PC-3 (cell line): Measurements from ENCODE around the gene DIP2C. TPM values are rescaled to one million over a fixed set of nuclear protein-coding genes. Genes with fewer than 3 reads are reported as not detected.

ENCODE experiments used
- ATAC-seq: fragments of 200-7000 bp; cut with Tn5 transposase; 2 replicates; pipeline ENCODE4 v1.9.1; 2020; ENCODE audit warnings: mild to moderate bottlenecking, moderate library complexity
- BruUV-seq: library from RNA; stranded (reverse); fragments of 400-500 nt; replicated peaks from 2 replicates; lab custom pipeline; 2021; lab: Mats Ljungman, UMichigan
- CTCF ChIA-PET: fragments of 300-600 bp; sonication (Branson Sonifier 250); formaldehyde crosslinking; loops from one replicate; lab custom pipeline; 2022; ENCODE audit warnings: antibody characterized with exemption; lab: Charles Lee
- POLR2A ChIA-PET: fragments of 300-600 bp; sonication (Branson Sonifier 250); formaldehyde crosslinking; loops from one replicate; lab custom pipeline; 2022; ENCODE audit warnings: antibody characterized with exemption; ENCODE audit not compliant: unreplicated experiment; lab: Charles Lee
- DNase-seq: peaks from one replicate; pipeline ENCODE4 v3.0.0-alpha.2; 2015
- H2AFZ ChIP-seq: fragments of 300-600 bp; sonication (generic); 2 replicates; pipeline ENCODE4 v1.6.0; 2016; ENCODE audit warnings: antibody characterized with exemption, low read length
- H3F3A ChIP-seq: fragments of 300-600 bp; sonication (generic); one replicate; pipeline ENCODE4 v1.6.0; 2017; ENCODE audit warnings: antibody characterized with exemption, low read length, control low read depth, mild to moderate bottlenecking; ENCODE audit not compliant: unreplicated experiment
- H3K27ac ChIP-seq: fragments of 300-600 bp; sonication (generic); 2 replicates; pipeline ENCODE4 v1.5.1; 2016; ENCODE audit warnings: mild to moderate bottlenecking, low read length
- H3K27me3 ChIP-seq: fragments of 300-600 bp; sonication (generic); 2 replicates; pipeline ENCODE4 v1.6.1; 2016; ENCODE audit warnings: low read length, mixed read lengths
- H3K36me3 ChIP-seq: fragments of 300-600 bp; sonication (generic); 2 replicates; pipeline ENCODE4 v1.6.1; 2016; ENCODE audit warnings: low read depth, mixed run types, low read length, mixed read lengths
- H3K4me1 ChIP-seq: fragments of 300-600 bp; sonication (generic); 2 replicates; pipeline ENCODE4 v1.5.1; 2016; ENCODE audit warnings: low read length; ENCODE audit not compliant: insufficient read depth
- H3K4me2 ChIP-seq: fragments of 300-600 bp; sonication (generic); 2 replicates; pipeline ENCODE4 v1.6.0; 2016; ENCODE audit warnings: low read length
- H3K4me3 ChIP-seq: fragments of 300-600 bp; sonication (generic); 2 replicates; pipeline ENCODE4 v1.5.1; 2016; ENCODE audit warnings: mild to moderate bottlenecking, low read length, mixed read lengths
- H3K79me2 ChIP-seq: fragments of 300-600 bp; sonication (generic); 2 replicates; pipeline ENCODE4 v1.6.1; 2017; ENCODE audit warnings: low read length, mixed read lengths
- H3K9ac ChIP-seq: fragments of 300-600 bp; sonication (generic); 2 replicates; pipeline ENCODE4 v1.6.0; 2016; ENCODE audit warnings: mild to moderate bottlenecking, low read length
- H3K9me2 ChIP-seq: fragments of 300-600 bp; sonication (generic); replicated peaks from 2 replicates; pipeline ENCODE4 v1.6.1; 2016; ENCODE audit warnings: mixed run types, low read length, mixed read lengths
- H3K9me3 ChIP-seq: fragments of 300-600 bp; sonication (generic); 2 replicates; pipeline ENCODE4 v1.6.1; 2016; ENCODE audit warnings: low read length, mixed read lengths
- H4K20me1 ChIP-seq: fragments of 300-600 bp; sonication (generic); 2 replicates; pipeline ENCODE4 v1.6.1; 2016; ENCODE audit warnings: low read length, mixed read lengths
- CTCF ChIP-seq: fragments of 300-600 bp; sonication (generic); conservative IDR thresholded peaks from 2 replicates; pipeline ENCODE4 v1.5.1; 2017; ENCODE audit warnings: antibody characterized with exemption, low read depth, mild to moderate bottlenecking, low read length
- EZH2 ChIP-seq: fragments of 300-600 bp; sonication (generic); IDR thresholded peaks from one replicate; pipeline ENCODE4 v1.6.1; 2017; ENCODE audit warnings: antibody characterized with exemption, mild to moderate bottlenecking, low read length; ENCODE audit not compliant: unreplicated experiment
- EZH2phosphoT487 ChIP-seq: fragments of 300-600 bp; sonication (generic); IDR thresholded peaks from 2 replicates; pipeline ENCODE4 v1.6.1; 2018; ENCODE audit warnings: mild to moderate bottlenecking, antibody characterized with exemption, low read length, borderline replicate concordance
- intact Hi-C: fragments of 100-400 bp; cut with micrococcal nuclease; formaldehyde crosslinking; loops from 2 replicates; pipeline ENCODE4 v1.9.0; 2023
- total RNA-seq: library from RNA; depleted of rRNA; stranded (reverse); fragments of >200 nt; gene quantifications from 2 replicates; pipeline ENCODE4 v1.2.3, GENCODE V29; 2014

The DIP2C gene
- total RNA-seq, 1 experiment from 2014 or later, result 3.1 TPM

GRCh38 chr10:683448-684071, 5.9 kb downstream of the DIP2C start:
- Histone ChIP-seq H3F3A (no peaks in the 10 kb centered on the region), H3K36me3 (no peaks in the 10 kb centered on the region), H3K27ac (peak overlapping the region; percentile 90), H4K20me1 (no peaks in the 10 kb centered on the region), H3K79me2 (peaks cover 67% of the 10 kb centered on the region), H3K4me2 (peak overlapping the region; percentile 79), H3K9ac (peak overlapping the region; percentile 72), H3K4me3 (peak overlapping the region; percentile 62), H2AFZ (peak overlapping the region; percentile 88), H3K27me3 (no peaks in the 10 kb centered on the region), H3K9me2 (no peaks in the 10 kb centered on the region), H3K4me1 (peaks cover 17% of the 10 kb centered on the region), H3K9me3 (no peaks in the 10 kb centered on the region)
- ATAC-seq (peak; percentile 92), DNase-seq (peak; percentile 79)
- no TSS peak for BruUV-seq
- CTCF ChIA-PET, result no interaction called here
- TF ChIP-seq EZH2 (no peak), CTCF (peak; percentile 27), EZH2phosphoT487 (no peak)
- POLR2A ChIA-PET, result no interaction called here
- intact Hi-C loops, result loop anchor here (5.0 kb wide), 2 partner anchors 104 to 171 kb away; no protein-coding TSS in a partner anchor

DNA sequence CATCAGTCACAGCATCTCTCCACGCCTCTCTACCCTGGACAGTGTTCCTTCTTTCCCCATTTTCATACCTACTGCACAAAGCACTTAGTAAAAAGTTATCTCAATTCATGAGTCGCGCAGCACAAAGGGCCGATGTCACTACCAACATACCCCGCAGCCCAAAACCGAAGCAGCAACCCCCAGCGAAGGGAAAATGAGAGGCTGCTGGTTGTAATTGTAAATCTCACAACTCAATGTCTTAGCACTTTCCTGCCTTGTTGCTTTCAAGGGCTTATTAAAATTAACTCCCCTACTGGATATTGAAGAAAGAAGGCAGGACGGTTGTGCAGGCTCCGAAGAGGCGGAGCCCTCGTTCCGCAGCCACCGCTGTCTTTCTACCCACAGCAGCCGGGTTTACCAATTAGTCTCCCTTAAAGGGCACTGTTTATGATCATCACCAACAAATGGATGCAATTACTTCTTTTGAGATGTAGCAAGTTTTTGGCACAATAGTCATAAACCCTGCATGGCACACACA, 6.5 kb downstream of the DIP2C start:
- H2AFZ ChIP-seq, result peak overlapping the region; percentile 88
- H3F3A ChIP-seq, result no peaks in the 10 kb centered on the region
- H3K9me2 ChIP-seq, result no peaks in the 10 kb centered on the region
- H3K9ac ChIP-seq, result peak overlapping the region; percentile 72
- H3K4me3 ChIP-seq, result peak overlapping the region; percentile 62
- no peaks in the 10 kb centered on the region for H4K20me1 ChIP-seq
- no peaks in the 10 kb centered on the region for H3K9me3 ChIP-seq
- ChIA-PET CTCF (no interaction called here), POLR2A (no interaction called here)
- no peaks in the 10 kb centered on the region for H3K27me3 ChIP-seq
- peaks cover 17% of the 10 kb centered on the region for H3K4me1 ChIP-seq
- intact Hi-C loops, result loop anchor here (5.0 kb wide), 2 partner anchors 104 to 171 kb away; no protein-coding TSS in a partner anchor
- peak overlapping the region; percentile 79 for H3K4me2 ChIP-seq
- no peaks in the 10 kb centered on the region for H3K36me3 ChIP-seq
- ATAC-seq (no peak), DNase-seq (no peak)
- TF ChIP-seq EZH2phosphoT487, result no peak
- H3K79me2 ChIP-seq, result peaks cover 63% of the 10 kb centered on the region
- H3K27ac ChIP-seq, result peak overlapping the region; percentile 90
- BruUV-seq, result no TSS peak

- CTCF ChIA-PET, result no interaction called here
- no TSS peak for BruUV-seq
- ATAC-seq (peak; percentile 25; the same call in 1 of the 2 replicates), DNase-seq (no peak)
- intact Hi-C loops, result loop anchor here (5.0 kb wide), 2 partner anchors 106 to 169 kb away; no protein-coding TSS in a partner anchor
- Histone ChIP-seq H3K79me2 (peaks cover 51% of the 10 kb centered on the region), H2AFZ (no peak overlapping the region), H3K4me2 (no peak overlapping the region), H3K4me1 (peaks cover 13% of the 10 kb centered on the region), H3K9me2 (no peaks in the 10 kb centered on the region), H3K27ac (no peak overlapping the region), H3K9ac (no peak overlapping the region), H3K4me3 (no peak overlapping the region), H3F3A (no peaks in the 10 kb centered on the region), H3K9me3 (no peaks in the 10 kb centered on the region), H3K27me3 (no peaks in the 10 kb centered on the region), H3K36me3 (no peaks in the 10 kb centered on the region), H4K20me1 (no peaks in the 10 kb centered on the region)
- POLR2A ChIA-PET, result no interaction called here
- TF ChIP-seq EZH2 (no peak), CTCF (no peak), EZH2phosphoT487 (no peak)
Observed at GRCh38 chr10:681670-682318, 7.7 kb downstream of the DIP2C start.
